ENCODE results near the gene CRYGN.

CRYGN gene

DNA sequence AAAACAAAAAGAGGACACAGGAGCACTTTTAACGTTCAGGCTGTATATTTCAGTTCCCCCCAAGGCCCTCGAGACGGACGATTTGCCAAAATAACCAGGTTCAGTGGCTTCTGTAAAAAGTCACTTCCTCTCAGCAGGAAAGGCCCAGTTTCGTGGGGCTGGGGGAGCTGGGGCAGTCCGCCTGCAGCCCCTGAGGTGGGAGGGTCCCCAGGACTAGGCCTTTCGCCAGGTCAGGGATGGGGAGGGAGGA is 58.9 kb downstream of the CRYGN start:
- no peaks in the 10 kb centered on the region for H3K9me3 Mint-ChIP-seq
- peak; percentile 63 for ATAC-seq
- H3K36me3 Mint-ChIP-seq: peaks cover 17% of the 10 kb centered on the region
- peak overlapping the region; percentile 70 for H3K27ac Mint-ChIP-seq
- peaks cover 20% of the 10 kb centered on the region for H3K4me1 Mint-ChIP-seq
- peak overlapping the region; percentile 69 for H3K4me3 Mint-ChIP-seq
- peaks cover 16% of the 10 kb centered on the region for H3K27me3 Mint-ChIP-seq

DNA sequence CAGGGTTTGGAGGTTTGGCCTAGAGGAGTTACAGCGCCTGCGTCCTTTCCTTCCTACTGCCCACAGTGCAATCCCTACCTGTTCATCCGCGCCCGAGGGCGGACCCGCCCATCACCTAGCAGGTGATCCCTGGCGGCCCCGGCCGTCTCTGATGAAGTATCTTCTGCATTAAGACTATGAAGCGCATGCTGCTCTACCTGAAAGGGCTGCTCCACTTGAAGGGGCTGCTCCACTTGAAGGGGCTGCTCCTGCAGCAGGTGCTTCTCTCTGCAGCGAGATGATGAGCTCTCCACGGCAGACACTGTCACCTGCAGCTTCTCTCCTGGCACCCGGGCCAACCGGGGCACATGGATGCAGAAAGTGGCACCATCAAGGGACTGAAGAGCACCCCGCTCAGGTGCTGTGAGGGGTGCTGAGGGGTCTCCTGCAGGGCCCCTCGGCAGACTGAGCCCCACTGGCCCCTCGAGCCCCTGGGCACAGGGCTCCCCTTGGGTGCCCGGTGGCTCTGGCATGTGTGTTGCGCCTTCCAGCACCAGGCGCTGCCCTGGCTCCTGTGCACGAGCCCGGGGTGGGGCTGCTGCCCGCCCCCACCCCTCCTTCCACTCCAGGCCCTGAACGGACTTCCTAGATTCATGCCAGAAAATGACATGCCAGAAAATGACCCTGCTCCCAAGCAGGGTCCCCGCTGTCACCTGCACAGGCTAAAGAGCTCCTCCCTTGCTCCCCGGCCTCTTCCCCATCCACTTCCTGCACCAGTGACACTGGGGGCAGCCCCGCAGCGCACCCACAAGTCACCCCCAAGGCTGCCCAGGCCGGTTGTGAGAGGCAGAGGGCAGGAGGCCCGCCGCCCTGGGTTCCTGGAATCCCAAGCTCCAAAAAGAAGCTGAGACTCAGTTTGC is 59.5 kb downstream of the CRYGN start:
- H3K27ac Mint-ChIP-seq: peak overlapping the region; percentile 70
- peaks cover 20% of the 10 kb centered on the region for H3K4me1 Mint-ChIP-seq
- peak overlapping the region; percentile 69 for H3K4me3 Mint-ChIP-seq
- peak; percentile 32 for ATAC-seq
- H3K9me3 Mint-ChIP-seq: no peaks in the 10 kb centered on the region
- peaks cover 10% of the 10 kb centered on the region for H3K27me3 Mint-ChIP-seq
- H3K36me3 Mint-ChIP-seq: peaks cover 20% of the 10 kb centered on the region

DNA sequence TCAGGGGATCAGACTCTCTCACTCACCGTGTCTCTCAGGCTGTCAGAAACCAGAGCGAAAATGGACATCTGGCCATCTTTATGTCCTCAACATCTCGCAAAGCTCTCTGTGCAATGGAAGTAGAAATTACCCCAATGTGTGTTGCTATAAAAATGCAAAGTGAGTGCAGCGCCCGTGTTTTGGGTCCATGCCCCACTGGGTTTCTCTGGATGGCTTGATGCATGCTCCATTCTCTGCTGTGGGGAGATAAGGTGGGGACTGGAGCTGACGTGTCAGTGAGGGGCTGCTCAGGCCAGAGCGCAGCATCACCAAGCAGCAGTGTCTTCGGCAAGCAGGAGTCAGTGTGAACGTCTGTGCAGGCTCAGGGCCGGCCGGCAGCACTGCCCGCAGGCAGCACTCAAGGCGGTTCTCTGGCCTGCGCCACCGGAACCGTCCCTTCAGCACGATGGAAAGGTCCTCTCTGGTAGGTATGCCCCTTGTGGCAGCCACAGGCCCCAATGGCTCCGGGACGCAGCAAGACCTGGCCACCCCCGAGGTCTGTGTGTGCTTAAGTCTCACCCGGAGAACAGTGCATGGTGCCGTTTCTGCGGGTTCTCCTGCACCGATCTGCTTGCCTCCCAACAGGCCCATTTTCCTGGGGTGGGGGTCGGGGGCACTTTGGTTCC is 60.3 kb downstream of the CRYGN start:
- Mint-ChIP-seq H3K4me3 (no peak overlapping the region), H3K27ac (no peak overlapping the region)

DNA sequence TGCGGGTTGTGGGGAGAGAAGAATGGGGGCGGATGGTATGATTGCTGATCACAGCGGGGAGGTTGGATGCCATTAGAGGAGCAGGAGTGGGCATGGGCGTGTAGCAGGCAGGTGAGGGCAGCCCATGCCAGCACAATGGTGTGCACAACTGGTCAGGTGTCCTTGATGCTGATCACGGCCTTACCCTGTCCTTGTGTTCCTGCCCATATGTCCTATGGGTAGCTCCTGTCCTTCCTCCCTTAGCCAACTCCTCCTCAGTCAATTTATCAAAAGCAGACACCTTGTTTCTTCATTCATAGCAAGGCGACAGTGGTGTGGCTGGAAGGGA is 60.8 kb downstream of the CRYGN start:
- H3K27me3 Mint-ChIP-seq: peaks cover 8% of the 10 kb centered on the region
- ATAC-seq: no peak
- no peak overlapping the region for H3K4me3 Mint-ChIP-seq
- H3K36me3 Mint-ChIP-seq: peaks cover 29% of the 10 kb centered on the region
- no peak overlapping the region for H3K27ac Mint-ChIP-seq
- H3K4me1 Mint-ChIP-seq: peaks cover 20% of the 10 kb centered on the region
- H3K9me3 Mint-ChIP-seq: no peaks in the 10 kb centered on the region

More for the DNA sequence above, 60.3 kb downstream of the CRYGN start:
- Mint-ChIP-seq H3K27me3 (peaks cover 8% of the 10 kb centered on the region), H3K9me3 (no peaks in the 10 kb centered on the region), H3K36me3 (peaks cover 24% of the 10 kb centered on the region), H3K4me1 (peaks cover 20% of the 10 kb centered on the region)
- ATAC-seq: no peak

Measured in stimulated activated memory B cell treated with anti-CD40 and anti-IgM and Interleukin-4, amounts not matched to agents 10 μg/mL and 1 μg/mL and 100 μg/mL, for 72 hours (primary cell).